H1 (cell line): ENCODE results near the gene NBPF6.
"Not testable (repeated sequence)": the region's sequence is repeated elsewhere in the genome, so short reads cannot be mapped to it uniquely, and the experiment has no call there.

ENCODE experiments used
- CTCF ChIP-seq, 3 experiments: IDR thresholded peaks; 1 replicate in 2 of 3; 2 replicates in 1 of 3; pipeline versions ENCODE4 v1.5.1 to v1.6.1; 2011; ENCODE audit warnings: low read length in 3 of 3, mild to moderate bottlenecking in 3 of 3, inconsistent platforms in 2 of 3, low read depth in 1 of 3, moderate library complexity in 1 of 3; ENCODE audit not compliant: insufficient read depth in 1 of 3; ENCODE audit errors: control extremely low read depth in 1 of 3
- EP300 ChIP-seq, 2 experiments: IDR thresholded peaks; 1 replicate in 1 of 2; 2 replicates in 1 of 2; pipeline ENCODE4 v1.6.1; 2011 to 2012; ENCODE audit warnings: low read depth in 2 of 2, low read length in 2 of 2, mild to moderate bottlenecking in 2 of 2, borderline replicate concordance in 1 of 2, inconsistent platforms in 1 of 2, moderate library complexity in 1 of 2
- GABPA ChIP-seq: IDR thresholded peaks from 2 replicates; pipeline ENCODE4 v1.6.1; 2011; ENCODE audit warnings: mild to moderate bottlenecking, low read length, moderate library complexity, borderline replicate concordance; ENCODE audit not compliant: insufficient read depth
- SIN3A ChIP-seq, 2 experiments: IDR thresholded peaks in 1 of 2; conservative IDR thresholded peaks in 1 of 2; 2 replicates each; pipeline ENCODE4 v1.6.1; 2011 to 2012; ENCODE audit warnings: low read length in 2 of 2, improper control_type of control experiment in 1 of 2, low read depth in 1 of 2, mild to moderate bottlenecking in 1 of 2
- SRF ChIP-seq: IDR thresholded peaks from 2 replicates; pipeline ENCODE4 v1.6.1; 2011; ENCODE audit warnings: mild to moderate bottlenecking, low read depth, low read length, moderate library complexity
- TAF1 ChIP-seq: IDR thresholded peaks from 2 replicates; pipeline ENCODE4 v1.6.1; 2011; ENCODE audit warnings: mild to moderate bottlenecking, low read depth, low read length
- YY1 ChIP-seq: IDR thresholded peaks from 2 replicates; pipeline ENCODE4 v1.6.1; 2011; ENCODE audit warnings: low read depth, mild to moderate bottlenecking, low read length

- not testable (repeated sequence) for TF ChIP-seq SIN3A (conservative IDR thresholded peaks at IDR 0.05 in 1 of 2, IDR thresholded peaks at IDR 0.05 in 1 of 2; ENCODE audit: low read depth in 1 of 2, low read length in 2 of 2); EP300 (IDR thresholded peaks at IDR 0.05; ENCODE audit: borderline replicate concordance in 1 of 2, low read depth in 2 of 2, low read length in 2 of 2); TAF1; CTCF (IDR thresholded peaks at IDR 0.05; ENCODE audit: control extremely low read depth in 1 of 3, insufficient read depth in 1 of 3, low read depth in 1 of 3, low read length in 3 of 3); SRF; GABPA; YY1
Observed at GRCh38 chr1:108474516-108474915, 24.4 kb downstream of the NBPF6 start.
